GM12891 (cell line): ENCODE results near the gene DNAJB12.
"Not testable (repeated sequence)": the region's sequence is repeated elsewhere in the genome, so short reads cannot be mapped to it uniquely, and the experiment has no call there.

Source experiments
- POLR2A ChIP-seq: IDR thresholded peaks from 2 replicates; pipeline ENCODE4 v1.6.1; 2011; ENCODE audit warnings: low read depth, low read length, control low read depth
- POLR2AphosphoS5 ChIP-seq: IDR thresholded peaks from 2 replicates; pipeline ENCODE4 v1.6.1; 2011; ENCODE audit warnings: low read depth, low read length, control low read depth
- SPI1 ChIP-seq: IDR thresholded peaks from 2 replicates; pipeline ENCODE4 v1.6.1; 2011; ENCODE audit warnings: low read depth, low read length, control low read depth

- TF ChIP-seq POLR2A, POLR2AphosphoS5, SPI1: not testable (repeated sequence)
Observed at GRCh38 chr10:72325243-72326175, 29.2 kb downstream of the DNAJB12 start.
